CD8-positive, alpha-beta memory T cell (primary cell): ENCODE results near the gene ANGPTL1. TPM values are rescaled to one million over a fixed set of nuclear protein-coding genes. Genes with fewer than 3 reads are reported as not detected.

Experiments used
- polyA plus RNA-seq: library from polyadenylated mRNA; unstranded; fragments of 300-500 nt; fragmentation: Illumina TruSeq; gene quantifications from one replicate; pipeline ENCODE4 v1.2.3, GENCODE V29; 2021
- total RNA-seq, 2 experiments: library from RNA; stranded (reverse); gene quantifications; one replicate each; pipeline ENCODE4 v1.2.3, GENCODE V29; 2021

Gene ANGPTL1
- total and polyA plus RNA-seq, 3 experiments from 2014 or later = not detected

Other genes starting within 250 kb of the ANGPTL1 start
- gene RALGPS2, start 145.8 kb downstream of the ANGPTL1 start, total RNA-seq = 1 to 10 TPM; 1.8 to 2.1 TPM
- 4.1 TPM for gene RALGPS2, start 145.8 kb downstream of the ANGPTL1 start, polyA plus RNA-seq
- 10 to 100 TPM; 39.2 to 41.5 TPM for gene FAM20B, start 154.8 kb upstream of the ANGPTL1 start, total RNA-seq
- 11.4 TPM for gene FAM20B, start 154.8 kb upstream of the ANGPTL1 start, polyA plus RNA-seq
- 10 to 100 TPM; 48.5 to 54.6 TPM for gene TOR3A, start 211.0 kb upstream of the ANGPTL1 start, total RNA-seq
- gene TOR3A, start 211.0 kb upstream of the ANGPTL1 start, polyA plus RNA-seq = 43.8 TPM